ENCODE results near the gene HSD11B1L. TPM values are rescaled to one million over a fixed set of nuclear protein-coding genes. Genes with fewer than 3 reads are reported as not detected.
"Not testable (repeated sequence)": the region's sequence is repeated elsewhere in the genome, so short reads cannot be mapped to it uniquely, and the experiment has no call there.

HSD11B1L gene
- total RNA-seq, 1 donor from 2014 or later, result 5.5 TPM

- ATAC-seq (no peak), DNase-seq (no peak)
- intact Hi-C loops (cut with micrococcal nuclease), result no loop called here
Observed at GRCh38 chr19:5683177-5683886, 2.5 kb downstream of the HSD11B1L start.

- ATAC-seq (no peak), DNase-seq (peak; percentile 35)
- intact Hi-C loops (cut with micrococcal nuclease), result no loop called here
Observed at GRCh38 chr19:5684694-5685430, 4.0 kb downstream of the HSD11B1L start.

- intact Hi-C loops (cut with micrococcal nuclease), result no loop called here
- no peak for ATAC-seq
- DNase-seq, result no peak
Observed at GRCh38 chr19:5686326-5686646, 5.5 kb downstream of the HSD11B1L start.

- ATAC-seq, result peak; percentile 80
- intact Hi-C loops (cut with micrococcal nuclease), result no loop called here
- DNase-seq, result peak; percentile 99
Observed at GRCh38 chr19:5686647-5687359, 6.0 kb downstream of the HSD11B1L start.

GRCh38 chr19:5687360-5688198 lies 6.8 kb downstream of the HSD11B1L start:
- intact Hi-C loops (cut with micrococcal nuclease), result no loop called here
- DNase-seq (no peak), ATAC-seq (no peak)

GRCh38 chr19:5688262-5688881 lies 7.5 kb downstream of the HSD11B1L start:
- ATAC-seq; intact Hi-C loops (cut with micrococcal nuclease): not testable (repeated sequence)
- DNase-seq, result peak; percentile 26

GRCh38 chr19:5690125-5690954 lies 9.5 kb downstream of the HSD11B1L start, which contains the start of gene RPL36:
RPL36 (plus strand) TSS chr19:5690295; CDS start chr19:5690508, 213 bp downstream.
- DNase-seq, result peak; percentile 99
- intact Hi-C loops (cut with micrococcal nuclease), result no loop called here
- peak; percentile 76 for ATAC-seq

- intact Hi-C loops (cut with micrococcal nuclease), result no loop called here
- peak; percentile 32 for ATAC-seq
- peak; percentile 84 for DNase-seq
Observed at GRCh38 chr19:5690955-5691821, 10.4 kb downstream of the HSD11B1L start.

- DNase-seq, result no peak
- ATAC-seq, result no peak
- intact Hi-C loops (cut with micrococcal nuclease), result no loop called here
Observed at GRCh38 chr19:5691822-5692722, 11.2 kb downstream of the HSD11B1L start.

- no peak for ATAC-seq
- intact Hi-C loops (cut with micrococcal nuclease), result no loop called here
- DNase-seq, result no peak
Observed at GRCh38 chr19:5692723-5693194, 11.9 kb downstream of the HSD11B1L start.

GRCh38 chr19:5693195-5694166 lies 12.7 kb downstream of the HSD11B1L start:
- intact Hi-C loops (cut with micrococcal nuclease), result no loop called here
- ATAC-seq (no peak), DNase-seq (peak; percentile 30)

- DNase-seq (no peak), ATAC-seq (no peak)
- intact Hi-C loops (cut with micrococcal nuclease), result no loop called here
Observed at GRCh38 chr19:5694167-5694955, 13.5 kb downstream of the HSD11B1L start.

GRCh38 chr19:5694956-5695648 lies 14.3 kb downstream of the HSD11B1L start:
- ATAC-seq, result no peak
- DNase-seq, result no peak
- intact Hi-C loops (cut with micrococcal nuclease), result no loop called here

All from left ventricle myocardium superior (tissue), 1 donor.